OCI-LY7 (cell line): ENCODE measurements around the gene SCAMP5. TPM values are rescaled to one million over a fixed set of nuclear protein-coding genes. Genes with fewer than 3 reads are reported as not detected.

Source experiments
- BruUV-seq: library from RNA; stranded (reverse); fragments of 400-500 nt; replicated peaks from 2 replicates; lab custom pipeline; 2021; lab: Mats Ljungman, UMichigan
- CTCF ChIA-PET: fragments of 300-600 bp; sonication (Branson Sonifier 250); formaldehyde crosslinking; loops from one replicate; lab custom pipeline; 2022; ENCODE audit warnings: antibody characterized with exemption; ENCODE audit not compliant: unreplicated experiment; lab: Charles Lee
- POLR2A ChIA-PET: fragments of 300-600 bp; sonication (Branson Sonifier 250); formaldehyde crosslinking; loops from one replicate; lab custom pipeline; 2022; ENCODE audit warnings: antibody characterized with exemption; lab: Charles Lee
- DNase-seq: peaks from one replicate; pipeline ENCODE4 v3.0.0-alpha.2; 2015; ENCODE audit warnings: low spot score
- H2AFZ ChIP-seq: fragments of 200-600 bp; sonication (generic), shearing (Covaris generic); 2 replicates; pipeline ENCODE4 v1.6.1; 2014; ENCODE audit warnings: mild to moderate bottlenecking, antibody characterized with exemption, low read length, moderate library complexity
- H3K27ac ChIP-seq: fragments of 200-600 bp; sonication (generic); 2 replicates; pipeline ENCODE4 v1.5.1; 2014; ENCODE audit warnings: mixed run types, low read depth, mild to moderate bottlenecking, moderate library complexity, low read length, inconsistent platforms; ENCODE audit not compliant: poor library complexity, severe bottlenecking
- H3K36me3 ChIP-seq: fragments of 200-600 bp; sonication (generic); 2 replicates; pipeline ENCODE4 v1.6.1; 2014; ENCODE audit warnings: mild to moderate bottlenecking, antibody characterized with exemption, low read length, moderate library complexity, mixed read lengths; ENCODE audit not compliant: insufficient read depth
- H3K4me1 ChIP-seq: fragments of 200-600 bp; sonication (generic); 2 replicates; pipeline ENCODE4 v1.5.1; 2014; ENCODE audit warnings: mild to moderate bottlenecking, low read length; ENCODE audit not compliant: insufficient read depth, poor library complexity, severe bottlenecking
- H3K4me2 ChIP-seq: fragments of 200-600 bp; sonication (generic); 2 replicates; pipeline ENCODE4 v1.6.1; 2014; ENCODE audit warnings: mild to moderate bottlenecking, low read length
- H3K4me3 ChIP-seq: fragments of 200-600 bp; sonication (generic); 2 replicates; pipeline ENCODE4 v1.5.1; 2014; ENCODE audit warnings: mild to moderate bottlenecking, low read depth, low read length; ENCODE audit not compliant: poor library complexity, severe bottlenecking
- H3K79me2 ChIP-seq: fragments of 200-600 bp; sonication (generic); 2 replicates; pipeline ENCODE4 v1.6.1; 2016; ENCODE audit warnings: low read depth, mild to moderate bottlenecking, low read length, moderate library complexity, mixed read lengths; ENCODE audit not compliant: insufficient read depth
- H3K9me2 ChIP-seq: fragments of 200-600 bp; sonication (generic); 2 replicates; pipeline ENCODE4 v1.6.1; 2016; ENCODE audit warnings: mild to moderate bottlenecking, low read length, mixed read lengths; ENCODE audit not compliant: insufficient read depth
- H3K9me3 ChIP-seq: fragments of 200-600 bp; sonication (generic); 2 replicates; pipeline ENCODE4 v1.6.1; 2014; ENCODE audit warnings: mild to moderate bottlenecking, mixed run types, low read length, mixed read lengths
- H4K20me1 ChIP-seq: fragments of 200-600 bp; sonication (generic); 2 replicates; pipeline ENCODE4 v1.6.1; 2014; ENCODE audit warnings: mild to moderate bottlenecking, antibody characterized with exemption, low read length, moderate library complexity, mixed read lengths; ENCODE audit not compliant: insufficient read depth
- EZH2phosphoT487 ChIP-seq: fragments of 200-600 bp; sonication (generic); IDR thresholded peaks from 2 replicates; pipeline ENCODE4 v1.6.1; 2018; ENCODE audit warnings: low read depth, borderline replicate concordance, mild to moderate bottlenecking, mixed run types, antibody characterized with exemption, low read length, moderate library complexity, mixed read lengths
- intact Hi-C: fragments of 100-400 bp; cut with micrococcal nuclease; formaldehyde crosslinking; loops from one replicate; pipeline ENCODE4 v1.10.0; 2022; ENCODE audit not compliant: unreplicated experiment
- total RNA-seq, 2 experiments: library from RNA; depleted of rRNA in 1 of 2; stranded (reverse); fragments of >200 nt in 1 of 2; shearing (Covaris generic) in 1 of 2; gene quantifications; 2 replicates each; pipeline ENCODE4 v1.2.3, GENCODE V29; 2014 to 2022
- TF ChIP-seq, protein P1 (sequence below): fragments of 200-600 bp; sonication (generic); conservative IDR thresholded peaks from 2 replicates; pipeline ENCODE4 v1.5.1; 2014; ENCODE audit warnings: mild to moderate bottlenecking, antibody characterized with exemption, low read length, moderate library complexity, mixed read lengths

The SCAMP5 gene
- total RNA-seq, 2 experiments from 2014 or later = 29.4 to 43.7 TPM

DNA sequence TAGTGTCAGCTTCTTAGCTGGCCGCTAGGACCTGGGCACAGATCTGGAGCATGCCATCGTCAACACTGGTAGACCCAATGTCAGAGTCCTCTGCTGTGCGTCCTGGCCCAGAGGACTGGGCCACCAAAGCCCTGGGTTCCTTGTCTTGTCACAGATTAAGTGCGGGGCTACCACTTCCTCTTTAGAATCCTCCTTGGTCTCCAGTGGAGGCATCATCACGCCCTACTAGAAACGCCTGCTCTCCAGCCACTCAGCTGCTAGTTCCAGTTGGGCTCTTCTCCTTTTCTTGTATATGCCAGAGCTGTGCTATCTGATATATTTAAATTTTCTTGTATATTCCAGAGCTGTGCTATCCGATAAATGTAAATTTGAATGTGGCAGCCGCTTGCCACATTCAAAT lies 39.3 kb downstream of the SCAMP5 start:
- H3K9me2 ChIP-seq = no peaks in the 10 kb centered on the region
- H3K27ac ChIP-seq = no peak overlapping the region
- no peaks in the 10 kb centered on the region for H3K9me3 ChIP-seq
- H3K4me2 ChIP-seq = no peak overlapping the region
- no peaks in the 10 kb centered on the region for H4K20me1 ChIP-seq
- intact Hi-C loops = no loop called here
- ChIA-PET POLR2A (interaction anchor here (0.6 to 1.6 kb wide), 4 partner anchors 9 to 880 kb away, joined by 3 to 8 read pairs (median 4); no protein-coding TSS in a partner anchor), CTCF (interaction anchor here (1.3 kb wide), 1 partner anchor 333 kb away, joined by 3 read pairs; the partner anchor contains the start of gene MAN2C1)
- no peak for DNase-seq
- peaks cover 76% of the 10 kb centered on the region for H3K36me3 ChIP-seq
- peaks cover 30% of the 10 kb centered on the region for H3K4me1 ChIP-seq
- no peak overlapping the region for H2AFZ ChIP-seq
- peaks cover 2% of the 10 kb centered on the region; the same call in 1 of the 2 replicates for H3K79me2 ChIP-seq
- TF ChIP-seq, protein P1, sequence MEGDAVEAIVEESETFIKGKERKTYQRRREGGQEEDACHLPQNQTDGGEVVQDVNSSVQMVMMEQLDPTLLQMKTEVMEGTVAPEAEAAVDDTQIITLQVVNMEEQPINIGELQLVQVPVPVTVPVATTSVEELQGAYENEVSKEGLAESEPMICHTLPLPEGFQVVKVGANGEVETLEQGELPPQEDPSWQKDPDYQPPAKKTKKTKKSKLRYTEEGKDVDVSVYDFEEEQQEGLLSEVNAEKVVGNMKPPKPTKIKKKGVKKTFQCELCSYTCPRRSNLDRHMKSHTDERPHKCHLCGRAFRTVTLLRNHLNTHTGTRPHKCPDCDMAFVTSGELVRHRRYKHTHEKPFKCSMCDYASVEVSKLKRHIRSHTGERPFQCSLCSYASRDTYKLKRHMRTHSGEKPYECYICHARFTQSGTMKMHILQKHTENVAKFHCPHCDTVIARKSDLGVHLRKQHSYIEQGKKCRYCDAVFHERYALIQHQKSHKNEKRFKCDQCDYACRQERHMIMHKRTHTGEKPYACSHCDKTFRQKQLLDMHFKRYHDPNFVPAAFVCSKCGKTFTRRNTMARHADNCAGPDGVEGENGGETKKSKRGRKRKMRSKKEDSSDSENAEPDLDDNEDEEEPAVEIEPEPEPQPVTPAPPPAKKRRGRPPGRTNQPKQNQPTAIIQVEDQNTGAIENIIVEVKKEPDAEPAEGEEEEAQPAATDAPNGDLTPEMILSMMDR = no peak
- TF ChIP-seq EZH2phosphoT487 = no peak
- BruUV-seq = no TSS peak
- no peak overlapping the region for H3K4me3 ChIP-seq

DNA sequence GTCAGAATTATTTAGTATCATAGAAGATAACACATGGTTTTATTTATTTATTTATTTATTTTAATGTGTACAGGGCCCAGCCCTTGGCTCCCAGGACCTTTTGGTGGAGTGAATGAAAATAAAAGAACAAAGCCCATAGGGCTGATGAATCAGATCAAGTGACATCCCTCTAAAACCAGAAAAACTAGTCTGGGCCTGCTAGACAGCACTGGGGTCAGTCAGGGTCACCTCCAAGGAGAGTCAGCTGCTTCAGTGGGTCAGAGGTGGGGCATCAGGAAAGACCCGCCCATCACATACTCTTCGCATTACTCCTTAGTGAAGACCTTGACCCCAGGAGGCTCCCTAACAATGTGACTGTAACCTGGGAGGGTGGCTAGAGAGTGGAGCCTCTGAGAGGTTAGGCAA lies 40.9 kb downstream of the SCAMP5 start:
- Histone ChIP-seq H3K9me3 (no peaks in the 10 kb centered on the region), H3K4me3 (no peak overlapping the region), H3K4me2 (no peak overlapping the region), H4K20me1 (no peaks in the 10 kb centered on the region), H3K27ac (no peak overlapping the region), H2AFZ (no peak overlapping the region), H3K36me3 (peaks cover 65% of the 10 kb centered on the region), H3K9me2 (no peaks in the 10 kb centered on the region), H3K79me2 (no peaks in the 10 kb centered on the region), H3K4me1 (peaks cover 21% of the 10 kb centered on the region)
- no peak for DNase-seq
- intact Hi-C loops = no loop called here
- POLR2A ChIA-PET = interaction anchor here (0.8 kb wide), 1 partner anchor 28 kb away, joined by 3 read pairs; no protein-coding TSS in a partner anchor
- CTCF ChIA-PET = no interaction called here
- no TSS peak for BruUV-seq
- TF ChIP-seq, protein P1 = no peak
- no peak for TF ChIP-seq EZH2phosphoT487

DNA sequence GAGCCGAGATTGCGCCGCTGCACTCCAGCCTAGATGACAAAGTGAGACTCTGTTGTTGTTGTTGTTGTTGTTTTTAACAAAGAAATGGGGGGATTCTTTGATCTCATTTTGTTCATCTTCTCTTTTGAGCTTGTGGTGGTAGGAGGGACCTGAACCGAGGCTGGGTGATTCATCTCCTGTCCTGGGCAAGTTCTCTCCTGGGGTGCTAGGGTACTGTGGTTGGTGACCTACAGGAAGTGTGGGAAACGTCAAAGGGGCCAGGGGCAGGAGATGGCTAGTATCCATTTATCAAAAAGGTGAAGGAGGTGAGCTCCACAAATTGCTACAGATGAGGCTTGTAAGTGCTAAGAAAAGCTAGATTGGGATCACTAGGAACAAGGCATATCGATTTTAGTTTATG lies 42.3 kb downstream of the SCAMP5 start:
- intact Hi-C loops = no loop called here
- peaks cover 22% of the 10 kb centered on the region for H3K4me1 ChIP-seq
- no peak overlapping the region for H2AFZ ChIP-seq
- H4K20me1 ChIP-seq = no peaks in the 10 kb centered on the region
- no peaks in the 10 kb centered on the region for H3K9me3 ChIP-seq
- POLR2A ChIA-PET = interaction anchor here (0.6 kb wide), 1 partner anchor 322 kb away, joined by 5 read pairs; no protein-coding TSS in a partner anchor
- H3K4me3 ChIP-seq = no peak overlapping the region
- CTCF ChIA-PET = no interaction called here
- no peak for TF ChIP-seq EZH2phosphoT487
- TF ChIP-seq, protein P1 = no peak
- H3K27ac ChIP-seq = no peak overlapping the region
- BruUV-seq = no TSS peak
- peaks cover 65% of the 10 kb centered on the region for H3K36me3 ChIP-seq
- H3K79me2 ChIP-seq = no peaks in the 10 kb centered on the region
- no peaks in the 10 kb centered on the region for H3K9me2 ChIP-seq
- no peak for DNase-seq
- H3K4me2 ChIP-seq = no peak overlapping the region
